ENCODE measurements around the gene GRIK5. TPM values are rescaled to one million over a fixed set of nuclear protein-coding genes. Genes with fewer than 3 reads are reported as not detected.

The GRIK5 gene
- total RNA-seq, 2 donors from 2014 or later, result 22.3 to 24.8 TPM

DNA sequence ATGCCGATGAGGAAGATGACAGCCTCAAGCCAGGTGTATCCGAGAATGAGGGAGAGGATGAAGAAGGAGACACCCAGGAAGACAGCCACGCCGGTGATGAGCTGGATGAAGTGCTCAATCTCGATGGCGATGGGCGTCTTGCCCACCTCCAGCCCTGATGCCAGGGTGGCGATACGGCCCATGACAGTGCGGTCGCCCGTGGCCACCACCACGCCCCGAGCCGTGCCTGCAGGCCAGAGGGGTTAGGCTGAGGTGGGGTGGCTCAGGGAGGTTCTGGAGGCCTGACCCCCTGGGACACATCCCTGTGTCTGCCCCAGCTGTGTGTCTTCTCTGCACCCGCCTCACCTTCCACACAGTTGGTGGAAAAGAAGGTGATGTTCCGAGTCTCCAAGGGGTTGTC is 85.0 kb downstream of the GRIK5 start:
- ATAC-seq (ENCODE audit: insufficient number of reproducible peaks, low FRiP score, low read depth) (no peak), DNase-seq (ENCODE audit: low spot score) (no peak)
- no peaks in the 10 kb centered on the region for H3K36me3 ChIP-seq
- no peaks in the 10 kb centered on the region for H3K27me3 ChIP-seq (replicated peaks; ENCODE audit: insufficient read depth)
- H3K4me1 ChIP-seq (ENCODE audit: control insufficient read depth in 1 of 2, low read depth in 2 of 2), result no peaks in the 10 kb centered on the region
- TF ChIP-seq, protein P1, sequence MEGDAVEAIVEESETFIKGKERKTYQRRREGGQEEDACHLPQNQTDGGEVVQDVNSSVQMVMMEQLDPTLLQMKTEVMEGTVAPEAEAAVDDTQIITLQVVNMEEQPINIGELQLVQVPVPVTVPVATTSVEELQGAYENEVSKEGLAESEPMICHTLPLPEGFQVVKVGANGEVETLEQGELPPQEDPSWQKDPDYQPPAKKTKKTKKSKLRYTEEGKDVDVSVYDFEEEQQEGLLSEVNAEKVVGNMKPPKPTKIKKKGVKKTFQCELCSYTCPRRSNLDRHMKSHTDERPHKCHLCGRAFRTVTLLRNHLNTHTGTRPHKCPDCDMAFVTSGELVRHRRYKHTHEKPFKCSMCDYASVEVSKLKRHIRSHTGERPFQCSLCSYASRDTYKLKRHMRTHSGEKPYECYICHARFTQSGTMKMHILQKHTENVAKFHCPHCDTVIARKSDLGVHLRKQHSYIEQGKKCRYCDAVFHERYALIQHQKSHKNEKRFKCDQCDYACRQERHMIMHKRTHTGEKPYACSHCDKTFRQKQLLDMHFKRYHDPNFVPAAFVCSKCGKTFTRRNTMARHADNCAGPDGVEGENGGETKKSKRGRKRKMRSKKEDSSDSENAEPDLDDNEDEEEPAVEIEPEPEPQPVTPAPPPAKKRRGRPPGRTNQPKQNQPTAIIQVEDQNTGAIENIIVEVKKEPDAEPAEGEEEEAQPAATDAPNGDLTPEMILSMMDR (IDR thresholded peaks at IDR 0.05), result no peak
- no peaks in the 10 kb centered on the region for H3K9me3 ChIP-seq
- no peak overlapping the region for H3K4me3 ChIP-seq
- no peak overlapping the region for H3K27ac ChIP-seq

DNA sequence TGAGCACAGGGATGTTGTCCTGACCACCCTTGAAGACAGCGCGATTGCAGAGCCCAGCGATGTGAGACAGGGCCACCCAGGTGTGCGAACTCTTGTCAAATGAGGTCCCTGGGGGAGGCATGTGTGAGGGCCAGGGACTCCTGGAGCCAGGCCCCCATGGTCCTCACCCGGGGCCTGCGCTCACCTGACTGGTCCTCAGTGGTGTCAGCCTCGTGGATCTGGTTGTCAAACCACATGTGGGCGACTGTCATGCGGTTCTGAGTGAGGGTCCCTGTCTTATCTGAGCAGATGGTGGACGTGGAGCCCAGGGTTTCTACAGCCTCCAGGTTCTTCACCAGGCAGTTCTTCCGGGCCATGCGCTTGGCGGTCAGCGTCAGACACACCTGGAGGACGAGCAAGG is 88.3 kb downstream of the GRIK5 start:
- Histone ChIP-seq H3K9me3 (no peaks in the 10 kb centered on the region), H3K4me3 (no peak overlapping the region), H3K27ac (no peak overlapping the region), H3K4me1 (ENCODE audit: control insufficient read depth in 1 of 2, low read depth in 2 of 2) (no peaks in the 10 kb centered on the region), H3K27me3 (replicated peaks; ENCODE audit: insufficient read depth) (no peaks in the 10 kb centered on the region), H3K36me3 (no peaks in the 10 kb centered on the region)
- TF ChIP-seq, protein P1 (IDR thresholded peaks at IDR 0.05), result no peak
- ATAC-seq (ENCODE audit: insufficient number of reproducible peaks, low FRiP score, low read depth), result no peak
- DNase-seq (ENCODE audit: low spot score), result no peak

DNA sequence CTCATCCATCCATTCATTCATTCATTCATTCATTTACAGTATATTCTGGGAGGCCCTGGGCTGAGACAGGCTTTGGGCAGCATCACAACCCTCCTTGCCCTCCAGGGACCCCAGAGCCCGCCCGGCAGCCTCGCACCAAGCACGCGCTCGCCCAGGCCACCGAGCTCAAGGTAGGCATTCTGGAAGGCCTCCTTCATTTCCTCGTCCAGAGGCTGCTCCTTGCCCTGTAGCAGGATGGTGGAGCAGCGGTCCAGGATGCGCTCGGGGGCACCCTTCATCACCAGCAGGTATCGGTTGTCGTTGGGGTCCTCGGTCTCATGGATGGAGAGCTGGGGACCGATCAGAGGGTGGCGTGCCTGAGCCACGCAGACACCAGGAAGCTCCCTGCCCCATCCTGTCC is 91.5 kb downstream of the GRIK5 start:
- no peaks in the 10 kb centered on the region for H3K4me1 ChIP-seq (ENCODE audit: control insufficient read depth in 1 of 2, low read depth in 2 of 2)
- H3K27ac ChIP-seq, result no peak overlapping the region
- no peaks in the 10 kb centered on the region for H3K36me3 ChIP-seq
- TF ChIP-seq, protein P1 (IDR thresholded peaks at IDR 0.05), result no peak
- DNase-seq (ENCODE audit: low spot score) (no peak), ATAC-seq (ENCODE audit: insufficient number of reproducible peaks, low FRiP score, low read depth) (no peak)
- no peaks in the 10 kb centered on the region for H3K9me3 ChIP-seq
- no peak overlapping the region for H3K4me3 ChIP-seq
- H3K27me3 ChIP-seq (replicated peaks; ENCODE audit: insufficient read depth), result no peaks in the 10 kb centered on the region

DNA sequence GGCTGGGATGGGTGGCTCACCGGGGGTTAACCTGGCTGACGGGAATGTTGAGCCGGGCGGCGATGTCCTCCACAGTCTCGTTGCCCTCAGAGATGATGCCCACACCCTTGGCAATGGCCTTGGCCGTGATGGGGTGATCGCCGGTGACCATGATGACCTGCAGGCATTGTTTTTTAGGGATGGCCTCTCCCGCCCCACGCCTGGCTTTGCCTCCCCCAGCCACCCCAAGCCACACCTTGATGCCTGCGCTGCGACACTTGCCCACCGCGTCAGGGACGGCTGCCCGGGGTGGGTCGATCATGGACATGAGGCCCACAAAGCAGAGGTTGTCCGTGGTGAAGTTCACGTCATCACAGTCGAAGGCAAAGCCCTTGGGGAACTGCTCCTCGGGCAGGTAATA is 92.1 kb downstream of the GRIK5 start:
- no peaks in the 10 kb centered on the region for H3K36me3 ChIP-seq
- no peaks in the 10 kb centered on the region for H3K9me3 ChIP-seq
- DNase-seq (ENCODE audit: low spot score), result no peak
- TF ChIP-seq, protein P1 (IDR thresholded peaks at IDR 0.05), result no peak
- H3K27ac ChIP-seq, result no peak overlapping the region
- no peak overlapping the region for H3K4me3 ChIP-seq
- no peak for ATAC-seq (ENCODE audit: insufficient number of reproducible peaks, low FRiP score, low read depth)
- H3K27me3 ChIP-seq (replicated peaks; ENCODE audit: insufficient read depth), result no peaks in the 10 kb centered on the region
- H3K4me1 ChIP-seq (ENCODE audit: control insufficient read depth in 1 of 2, low read depth in 2 of 2), result no peaks in the 10 kb centered on the region

DNA sequence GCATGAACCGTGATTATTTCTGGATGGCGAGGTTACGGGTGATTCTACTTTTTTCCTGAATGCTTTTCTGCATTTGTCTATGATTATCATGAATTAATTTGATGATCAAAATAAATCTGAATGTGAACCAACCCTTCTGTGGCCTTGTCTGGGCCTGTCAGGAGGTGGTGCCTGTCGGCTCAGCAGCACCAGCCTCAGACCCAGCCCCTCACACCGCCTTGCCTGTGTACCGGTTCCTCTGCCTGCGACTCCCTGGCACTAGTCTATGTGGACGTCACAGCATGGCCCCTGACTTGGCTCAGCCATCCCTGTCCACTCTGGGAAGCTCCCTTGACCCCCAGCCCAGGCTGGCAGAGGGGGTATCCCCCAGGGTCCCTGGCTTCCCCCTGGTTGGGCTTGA is 95.4 kb downstream of the GRIK5 start:
- no peak for ATAC-seq (ENCODE audit: insufficient number of reproducible peaks, low FRiP score, low read depth)
- no peaks in the 10 kb centered on the region for H3K27me3 ChIP-seq (replicated peaks; ENCODE audit: insufficient read depth)

More for the DNA sequence above, 95.4 kb downstream of the GRIK5 start:
- no peak for DNase-seq (ENCODE audit: low spot score)
- Histone ChIP-seq H3K9me3 (no peaks in the 10 kb centered on the region), H3K27ac (no peak overlapping the region), H3K4me1 (ENCODE audit: control insufficient read depth in 1 of 2, low read depth in 2 of 2) (no peaks in the 10 kb centered on the region), H3K4me3 (no peak overlapping the region), H3K36me3 (no peaks in the 10 kb centered on the region)
- TF ChIP-seq, protein P1 (IDR thresholded peaks at IDR 0.05), result no peak
